GM12878 (cell line): ENCODE results near the gene FKBP14. TPM values are rescaled to one million over a fixed set of nuclear protein-coding genes. Genes with fewer than 3 reads are reported as not detected.

Experiments used
- BACH1 ChIP-seq: fragments of 450-650 bp; IDR thresholded peaks from 2 replicates; pipeline ENCODE4 v1.6.1; 2017; ENCODE audit warnings: mild to moderate bottlenecking, borderline replicate concordance
- EP300 ChIP-seq, 2 experiments: fragments of 150-350 bp in 1 of 2; IDR thresholded peaks; 2 replicates each; pipeline ENCODE4 v1.6.1; 2011 to 2012; ENCODE audit warnings: low read depth in 2 of 2, low read length in 2 of 2, borderline replicate concordance in 1 of 2, improper control_type of control experiment in 1 of 2, inconsistent platforms in 1 of 2; ENCODE audit not compliant: control insufficient read depth in 1 of 2
- HDAC2 ChIP-seq: fragments of 200-600 bp; sonication (generic); IDR thresholded peaks from 2 replicates; pipeline ENCODE4 v1.6.1; 2017
- IRF4 ChIP-seq: IDR thresholded peaks from 2 replicates; pipeline ENCODE4 v1.6.1; 2011; ENCODE audit warnings: low read depth, low read length
- LARP7 ChIP-seq: fragments of 450-650 bp; IDR thresholded peaks from 2 replicates; pipeline ENCODE4 v1.6.1; 2017; ENCODE audit warnings: mild to moderate bottlenecking
- MTA3 ChIP-seq: IDR thresholded peaks from 2 replicates; pipeline ENCODE4 v1.6.1; 2012; ENCODE audit warnings: low read length, inconsistent platforms, borderline replicate concordance
- POU2F2 ChIP-seq: IDR thresholded peaks from 3 replicates; pipeline ENCODE4 v1.6.1; 2011; ENCODE audit warnings: low read depth, mild to moderate bottlenecking, low read length, borderline replicate concordance
- RBBP5 ChIP-seq: fragments of 200-600 bp; sonication (generic); conservative IDR thresholded peaks from 2 replicates; pipeline ENCODE4 v1.6.1; 2016
- SREBF1 ChIP-seq: IDR thresholded peaks from 2 replicates; pipeline ENCODE4 v1.6.1; 2012; ENCODE audit warnings: mild to moderate bottlenecking, low read length
- SUZ12 ChIP-seq: fragments of 200-600 bp; sonication (generic); IDR thresholded peaks from one replicate; pipeline ENCODE4 v1.6.1; 2018; ENCODE audit warnings: antibody characterized with exemption, mild to moderate bottlenecking; ENCODE audit not compliant: unreplicated experiment
- TCF3 ChIP-seq: IDR thresholded peaks from 2 replicates; pipeline ENCODE4 v1.6.1; 2012; ENCODE audit warnings: low read depth, mild to moderate bottlenecking, low read length, borderline replicate concordance; ENCODE audit not compliant: insufficient read depth
- ZNF24 ChIP-seq: fragments of 450-650 bp; IDR thresholded peaks from 2 replicates; pipeline ENCODE4 v1.6.1; 2017; ENCODE audit warnings: antibody characterized with exemption, mild to moderate bottlenecking
- polyA plus RNA-seq, 11 experiments: library from polyadenylated mRNA; depleted of rRNA in 4 of 11; unstranded in 6 of 11; stranded (reverse) in 5 of 11; fragments of >200 nt; fragmentation: Nextera tagmentation in 4 of 11; fragmentation: Illumina TruSeq in 1 of 11; extraction: Ambion mirVana in 4 of 11; extraction: Trizol in 1 of 11; gene quantifications; 1 replicate in 1 of 11; 2 replicates in 10 of 11; pipeline versions ENCODE4 v1.2.1 to v1.2.3, GENCODE V29; 2011 to 2016; ENCODE audit warnings: inconsistent platforms in 2 of 11, missing spikeins in 2 of 11, low read depth in 1 of 11
- total RNA-seq, 4 experiments: library from RNA; depleted of rRNA in 3 of 4; stranded (reverse); fragments of >200 nt in 3 of 4; fragmentation: Illumina TruSeq in 1 of 4; extraction: Trizol in 1 of 4; gene quantifications; 2 replicates each; pipeline versions ENCODE4 v1.2.1 to v1.2.3, GENCODE V29; 2013 to 2021
- TF ChIP-seq, protein P1 (sequence below): fragments of 450-650 bp; formaldehyde crosslinking; IDR thresholded peaks from 2 replicates; pipeline ENCODE4 v1.5.0; 2022; ENCODE audit warnings: mild to moderate bottlenecking, missing genetic modification characterization
- TF ChIP-seq, protein P2 (sequence below): IDR thresholded peaks from 2 replicates; pipeline ENCODE4 v1.6.1; 2012; ENCODE audit warnings: low read depth, low read length, improper control_type of control experiment
- TF ChIP-seq, protein P3 (sequence below): fragments of 150-350 bp; IDR thresholded peaks from 2 replicates; pipeline ENCODE4 v1.6.1; 2014; ENCODE audit warnings: mild to moderate bottlenecking, low read depth, low read length
- TF ChIP-seq, protein P4 (sequence below): IDR thresholded peaks from 2 replicates; pipeline ENCODE4 v1.6.1; 2011; ENCODE audit warnings: mild to moderate bottlenecking, low read depth, low read length, moderate library complexity; ENCODE audit not compliant: insufficient replicate concordance
- TF ChIP-seq, protein P5 (sequence below): IDR thresholded peaks from 2 replicates; pipeline ENCODE4 v1.6.1; 2012; ENCODE audit warnings: mild to moderate bottlenecking, low read depth, low read length

Gene FKBP14
- total and polyA plus RNA-seq, 10 of the 15 experiments (the other 5 are each of a cell fraction or from before 2014, with no cell fraction given): 2.7 to 8.9 (median 5.6) TPM

DNA sequence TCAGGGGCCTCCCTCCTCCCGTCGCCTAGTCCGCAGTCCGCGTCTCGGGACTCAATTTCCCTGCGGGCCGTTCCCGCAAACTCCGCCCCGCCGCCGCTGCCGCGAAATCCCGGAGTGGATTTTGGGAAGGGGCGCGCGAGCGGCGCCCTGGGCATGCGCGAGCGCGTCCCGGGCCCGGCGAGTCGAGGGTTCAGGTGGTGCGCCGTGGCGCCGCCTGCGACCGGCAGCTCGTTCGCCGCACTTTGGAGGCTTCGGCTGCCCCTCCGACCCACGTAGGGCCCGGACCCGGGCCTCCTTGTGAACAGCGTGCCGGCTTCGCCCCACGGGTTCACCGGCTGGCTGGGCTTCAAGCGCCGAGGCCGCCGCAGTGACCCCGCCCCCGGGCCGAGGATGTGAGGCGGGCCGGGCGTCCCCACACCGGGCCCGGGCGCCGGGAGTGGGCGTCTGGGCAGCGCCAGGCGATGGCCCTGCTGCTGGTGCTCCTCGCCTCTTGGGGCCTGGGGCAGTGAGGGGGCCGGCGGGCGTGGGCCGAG is 1.8 kb upstream of the FKBP14 start, which contains the start of gene PLEKHA8 (continued):
- TF ChIP-seq, protein P1, sequence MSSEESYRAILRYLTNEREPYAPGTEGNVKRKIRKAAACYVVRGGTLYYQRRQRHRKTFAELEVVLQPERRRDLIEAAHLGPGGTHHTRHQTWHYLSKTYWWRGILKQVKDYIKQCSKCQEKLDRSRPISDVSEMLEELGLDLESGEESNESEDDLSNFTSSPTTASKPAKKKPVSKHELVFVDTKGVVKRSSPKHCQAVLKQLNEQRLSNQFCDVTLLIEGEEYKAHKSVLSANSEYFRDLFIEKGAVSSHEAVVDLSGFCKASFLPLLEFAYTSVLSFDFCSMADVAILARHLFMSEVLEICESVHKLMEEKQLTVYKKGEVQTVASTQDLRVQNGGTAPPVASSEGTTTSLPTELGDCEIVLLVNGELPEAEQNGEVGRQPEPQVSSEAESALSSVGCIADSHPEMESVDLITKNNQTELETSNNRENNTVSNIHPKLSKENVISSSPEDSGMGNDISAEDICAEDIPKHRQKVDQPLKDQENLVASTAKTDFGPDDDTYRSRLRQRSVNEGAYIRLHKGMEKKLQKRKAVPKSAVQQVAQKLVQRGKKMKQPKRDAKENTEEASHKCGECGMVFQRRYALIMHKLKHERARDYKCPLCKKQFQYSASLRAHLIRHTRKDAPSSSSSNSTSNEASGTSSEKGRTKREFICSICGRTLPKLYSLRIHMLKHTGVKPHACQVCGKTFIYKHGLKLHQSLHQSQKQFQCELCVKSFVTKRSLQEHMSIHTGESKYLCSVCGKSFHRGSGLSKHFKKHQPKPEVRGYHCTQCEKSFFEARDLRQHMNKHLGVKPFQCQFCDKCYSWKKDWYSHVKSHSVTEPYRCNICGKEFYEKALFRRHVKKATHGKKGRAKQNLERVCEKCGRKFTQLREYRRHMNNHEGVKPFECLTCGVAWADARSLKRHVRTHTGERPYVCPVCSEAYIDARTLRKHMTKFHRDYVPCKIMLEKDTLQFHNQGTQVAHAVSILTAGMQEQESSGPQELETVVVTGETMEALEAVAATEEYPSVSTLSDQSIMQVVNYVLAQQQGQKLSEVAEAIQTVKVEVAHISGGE (CRISPR knock-in tag): no peak
- TF ChIP-seq EP300 (IDR thresholded peaks at IDR 0.05; ENCODE audit: borderline replicate concordance in 1 of 2, control insufficient read depth in 1 of 2, low read depth in 2 of 2, low read length in 2 of 2): peak in 1 of 2 experiments; percentile 42; a peak in 1 of 4 replicates
- no peak for TF ChIP-seq MTA3
- no peak for TF ChIP-seq HDAC2
- TF ChIP-seq, protein P2, sequence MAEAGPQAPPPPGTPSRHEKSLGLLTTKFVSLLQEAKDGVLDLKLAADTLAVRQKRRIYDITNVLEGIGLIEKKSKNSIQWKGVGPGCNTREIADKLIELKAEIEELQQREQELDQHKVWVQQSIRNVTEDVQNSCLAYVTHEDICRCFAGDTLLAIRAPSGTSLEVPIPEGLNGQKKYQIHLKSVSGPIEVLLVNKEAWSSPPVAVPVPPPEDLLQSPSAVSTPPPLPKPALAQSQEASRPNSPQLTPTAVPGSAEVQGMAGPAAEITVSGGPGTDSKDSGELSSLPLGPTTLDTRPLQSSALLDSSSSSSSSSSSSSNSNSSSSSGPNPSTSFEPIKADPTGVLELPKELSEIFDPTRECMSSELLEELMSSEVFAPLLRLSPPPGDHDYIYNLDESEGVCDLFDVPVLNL: no peak; the same call in 1 of the 2 replicates
- TF ChIP-seq, protein P3, sequence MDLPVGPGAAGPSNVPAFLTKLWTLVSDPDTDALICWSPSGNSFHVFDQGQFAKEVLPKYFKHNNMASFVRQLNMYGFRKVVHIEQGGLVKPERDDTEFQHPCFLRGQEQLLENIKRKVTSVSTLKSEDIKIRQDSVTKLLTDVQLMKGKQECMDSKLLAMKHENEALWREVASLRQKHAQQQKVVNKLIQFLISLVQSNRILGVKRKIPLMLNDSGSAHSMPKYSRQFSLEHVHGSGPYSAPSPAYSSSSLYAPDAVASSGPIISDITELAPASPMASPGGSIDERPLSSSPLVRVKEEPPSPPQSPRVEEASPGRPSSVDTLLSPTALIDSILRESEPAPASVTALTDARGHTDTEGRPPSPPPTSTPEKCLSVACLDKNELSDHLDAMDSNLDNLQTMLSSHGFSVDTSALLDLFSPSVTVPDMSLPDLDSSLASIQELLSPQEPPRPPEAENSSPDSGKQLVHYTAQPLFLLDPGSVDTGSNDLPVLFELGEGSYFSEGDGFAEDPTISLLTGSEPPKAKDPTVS: no peak
- peak; percentile 63; the same call in 1 of the 3 replicates for TF ChIP-seq POU2F2
- TF ChIP-seq SUZ12: no peak
- TF ChIP-seq RBBP5: no peak
- peak; percentile 65 for TF ChIP-seq ZNF24
- TF ChIP-seq BACH1: peak; percentile 77
- 0 out of 2 replicates have a peak, but pooled peaks have one; percentile 47 for TF ChIP-seq IRF4
- TF ChIP-seq LARP7: peak; percentile 93
- TF ChIP-seq TCF3: no peak
- TF ChIP-seq, protein P4, sequence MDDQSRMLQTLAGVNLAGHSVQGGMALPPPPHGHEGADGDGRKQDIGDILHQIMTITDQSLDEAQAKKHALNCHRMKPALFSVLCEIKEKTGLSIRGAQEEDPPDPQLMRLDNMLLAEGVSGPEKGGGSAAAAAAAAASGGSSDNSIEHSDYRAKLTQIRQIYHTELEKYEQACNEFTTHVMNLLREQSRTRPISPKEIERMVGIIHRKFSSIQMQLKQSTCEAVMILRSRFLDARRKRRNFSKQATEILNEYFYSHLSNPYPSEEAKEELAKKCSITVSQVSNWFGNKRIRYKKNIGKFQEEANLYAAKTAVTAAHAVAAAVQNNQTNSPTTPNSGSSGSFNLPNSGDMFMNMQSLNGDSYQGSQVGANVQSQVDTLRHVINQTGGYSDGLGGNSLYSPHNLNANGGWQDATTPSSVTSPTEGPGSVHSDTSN: no peak
- no peak for TF ChIP-seq SREBF1
- TF ChIP-seq, protein P5, sequence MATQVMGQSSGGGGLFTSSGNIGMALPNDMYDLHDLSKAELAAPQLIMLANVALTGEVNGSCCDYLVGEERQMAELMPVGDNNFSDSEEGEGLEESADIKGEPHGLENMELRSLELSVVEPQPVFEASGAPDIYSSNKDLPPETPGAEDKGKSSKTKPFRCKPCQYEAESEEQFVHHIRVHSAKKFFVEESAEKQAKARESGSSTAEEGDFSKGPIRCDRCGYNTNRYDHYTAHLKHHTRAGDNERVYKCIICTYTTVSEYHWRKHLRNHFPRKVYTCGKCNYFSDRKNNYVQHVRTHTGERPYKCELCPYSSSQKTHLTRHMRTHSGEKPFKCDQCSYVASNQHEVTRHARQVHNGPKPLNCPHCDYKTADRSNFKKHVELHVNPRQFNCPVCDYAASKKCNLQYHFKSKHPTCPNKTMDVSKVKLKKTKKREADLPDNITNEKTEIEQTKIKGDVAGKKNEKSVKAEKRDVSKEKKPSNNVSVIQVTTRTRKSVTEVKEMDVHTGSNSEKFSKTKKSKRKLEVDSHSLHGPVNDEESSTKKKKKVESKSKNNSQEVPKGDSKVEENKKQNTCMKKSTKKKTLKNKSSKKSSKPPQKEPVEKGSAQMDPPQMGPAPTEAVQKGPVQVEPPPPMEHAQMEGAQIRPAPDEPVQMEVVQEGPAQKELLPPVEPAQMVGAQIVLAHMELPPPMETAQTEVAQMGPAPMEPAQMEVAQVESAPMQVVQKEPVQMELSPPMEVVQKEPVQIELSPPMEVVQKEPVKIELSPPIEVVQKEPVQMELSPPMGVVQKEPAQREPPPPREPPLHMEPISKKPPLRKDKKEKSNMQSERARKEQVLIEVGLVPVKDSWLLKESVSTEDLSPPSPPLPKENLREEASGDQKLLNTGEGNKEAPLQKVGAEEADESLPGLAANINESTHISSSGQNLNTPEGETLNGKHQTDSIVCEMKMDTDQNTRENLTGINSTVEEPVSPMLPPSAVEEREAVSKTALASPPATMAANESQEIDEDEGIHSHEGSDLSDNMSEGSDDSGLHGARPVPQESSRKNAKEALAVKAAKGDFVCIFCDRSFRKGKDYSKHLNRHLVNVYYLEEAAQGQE: no peak
